Progenitor cell of endocrine pancreas (in vitro differentiated cells): ENCODE data around the gene GRAMD4. TPM values are rescaled to one million over a fixed set of nuclear protein-coding genes. Genes with fewer than 3 reads are reported as not detected.
"Not testable (repeated sequence)": the region's sequence is repeated elsewhere in the genome, so short reads cannot be mapped to it uniquely, and the experiment has no call there.

Source experiments
- DNase-seq: peaks from one replicate; pipeline ENCODE4 v3.0.0; 2021; ENCODE audit warnings: low spot score; ENCODE audit not compliant: unreplicated experiment
- H3K27ac Mint-ChIP-seq: 2 replicates; pipeline ENCODE4 v1.8.0; 2021; ENCODE audit warnings: mild to moderate bottlenecking, moderate library complexity, mixed read lengths
- H3K27me3 Mint-ChIP-seq: 2 replicates; pipeline ENCODE4 v1.8.0; 2021; ENCODE audit warnings: mixed read lengths
- H3K36me3 Mint-ChIP-seq: 2 replicates; pipeline ENCODE4 v1.8.0; 2022; ENCODE audit warnings: mixed read lengths; ENCODE audit not compliant: insufficient read depth
- H3K4me1 Mint-ChIP-seq: 2 replicates; pipeline ENCODE4 v1.8.0; 2021; ENCODE audit warnings: low read depth, mixed read lengths
- H3K4me3 Mint-ChIP-seq: 2 replicates; pipeline ENCODE4 v1.8.0; 2021; ENCODE audit warnings: low read depth, mild to moderate bottlenecking, moderate library complexity, mixed read lengths
- H3K9me3 Mint-ChIP-seq: 2 replicates; pipeline ENCODE4 v1.8.0; 2021; ENCODE audit warnings: low read depth, mixed read lengths
- total RNA-seq: library from RNA; stranded (reverse); gene quantifications from 2 replicates; pipeline ENCODE4 v1.2.1, GENCODE V29; 2021
- TF ChIP-seq, protein P1 (sequence below): fragments of 200-600 bp; sonication (generic); IDR thresholded peaks from one replicate; pipeline ENCODE4 v1.5.0; 2021; ENCODE audit warnings: antibody characterized with exemption, mild to moderate bottlenecking; ENCODE audit not compliant: unreplicated experiment

GRAMD4 gene
- total RNA-seq, 1 donor from 2014 or later: 68.8 TPM

DNA sequence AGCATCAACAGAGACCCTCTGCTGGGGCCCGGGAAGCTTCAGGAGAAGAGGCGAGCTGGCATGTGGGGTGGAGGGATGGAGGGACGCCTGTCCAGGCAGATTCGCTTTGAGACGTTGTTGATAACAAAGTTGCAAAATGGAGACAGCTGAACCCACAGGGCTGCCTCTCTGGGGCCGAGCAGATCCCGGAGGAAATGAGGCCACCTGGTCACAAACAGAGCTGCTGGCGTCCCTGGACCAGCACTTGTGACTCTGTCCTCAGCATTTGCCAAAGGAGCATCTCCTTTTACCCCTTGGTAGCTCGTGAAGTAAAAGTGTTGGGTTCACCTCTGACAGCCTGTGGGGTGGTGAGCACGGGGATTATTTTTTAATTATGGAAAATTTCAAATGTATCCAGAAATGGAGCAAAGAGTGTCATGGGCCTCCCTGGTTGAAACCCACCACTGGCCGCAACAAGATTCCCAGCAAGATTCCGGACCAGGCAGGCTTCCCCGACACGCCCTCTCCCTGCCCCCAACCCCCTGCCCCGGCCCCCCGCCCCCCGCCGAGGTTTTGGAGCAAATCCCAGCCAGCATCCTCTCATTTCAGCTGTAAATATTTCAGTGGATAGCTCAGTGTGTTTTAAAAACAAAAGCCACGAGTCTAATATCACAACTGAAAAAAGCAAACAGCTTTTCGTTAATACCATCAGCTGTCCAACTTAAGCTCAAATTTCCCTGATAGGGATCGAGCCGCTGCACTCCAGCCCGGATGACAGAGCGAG, 20.3 kb downstream of the GRAMD4 start:
- no peak overlapping the region for H3K27ac Mint-ChIP-seq
- no peaks in the 10 kb centered on the region for H3K9me3 Mint-ChIP-seq
- H3K4me1 Mint-ChIP-seq: peaks cover 6% of the 10 kb centered on the region
- TF ChIP-seq, protein P1, sequence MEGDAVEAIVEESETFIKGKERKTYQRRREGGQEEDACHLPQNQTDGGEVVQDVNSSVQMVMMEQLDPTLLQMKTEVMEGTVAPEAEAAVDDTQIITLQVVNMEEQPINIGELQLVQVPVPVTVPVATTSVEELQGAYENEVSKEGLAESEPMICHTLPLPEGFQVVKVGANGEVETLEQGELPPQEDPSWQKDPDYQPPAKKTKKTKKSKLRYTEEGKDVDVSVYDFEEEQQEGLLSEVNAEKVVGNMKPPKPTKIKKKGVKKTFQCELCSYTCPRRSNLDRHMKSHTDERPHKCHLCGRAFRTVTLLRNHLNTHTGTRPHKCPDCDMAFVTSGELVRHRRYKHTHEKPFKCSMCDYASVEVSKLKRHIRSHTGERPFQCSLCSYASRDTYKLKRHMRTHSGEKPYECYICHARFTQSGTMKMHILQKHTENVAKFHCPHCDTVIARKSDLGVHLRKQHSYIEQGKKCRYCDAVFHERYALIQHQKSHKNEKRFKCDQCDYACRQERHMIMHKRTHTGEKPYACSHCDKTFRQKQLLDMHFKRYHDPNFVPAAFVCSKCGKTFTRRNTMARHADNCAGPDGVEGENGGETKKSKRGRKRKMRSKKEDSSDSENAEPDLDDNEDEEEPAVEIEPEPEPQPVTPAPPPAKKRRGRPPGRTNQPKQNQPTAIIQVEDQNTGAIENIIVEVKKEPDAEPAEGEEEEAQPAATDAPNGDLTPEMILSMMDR: no peak
- no peak overlapping the region for H3K4me3 Mint-ChIP-seq
- H3K36me3 Mint-ChIP-seq: peaks cover 11% of the 10 kb centered on the region
- DNase-seq: no peak
- no peaks in the 10 kb centered on the region for H3K27me3 Mint-ChIP-seq

DNA sequence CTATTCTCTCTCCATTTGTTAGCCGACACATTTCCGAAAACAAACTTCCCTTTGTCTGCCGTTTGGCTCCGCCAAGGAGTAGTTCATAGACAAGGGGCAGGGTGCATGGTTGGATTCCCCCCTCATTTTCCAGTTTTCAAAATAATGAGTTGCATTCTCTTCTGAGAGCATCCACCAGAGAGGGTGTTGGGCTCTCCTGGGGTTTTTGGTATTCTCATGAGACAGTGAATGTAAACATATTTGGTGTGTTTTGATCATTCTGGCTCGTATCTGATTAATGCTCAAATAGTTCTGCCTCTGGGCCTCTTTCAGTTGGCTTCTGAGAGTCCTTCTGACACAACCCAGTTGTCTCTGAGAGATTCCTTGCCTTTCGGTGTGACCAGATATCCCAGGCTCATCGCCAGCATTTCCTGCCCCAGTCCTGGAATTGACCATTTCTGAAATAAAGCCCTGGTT, 21.7 kb downstream of the GRAMD4 start:
- Mint-ChIP-seq H3K4me3 (no peak overlapping the region), H3K9me3 (peaks cover 3% of the 10 kb centered on the region), H3K27ac (no peak overlapping the region), H3K4me1 (peaks cover 6% of the 10 kb centered on the region), H3K27me3 (no peaks in the 10 kb centered on the region), H3K36me3 (peaks cover 14% of the 10 kb centered on the region)
- TF ChIP-seq, protein P1: no peak
- DNase-seq: no peak

DNA sequence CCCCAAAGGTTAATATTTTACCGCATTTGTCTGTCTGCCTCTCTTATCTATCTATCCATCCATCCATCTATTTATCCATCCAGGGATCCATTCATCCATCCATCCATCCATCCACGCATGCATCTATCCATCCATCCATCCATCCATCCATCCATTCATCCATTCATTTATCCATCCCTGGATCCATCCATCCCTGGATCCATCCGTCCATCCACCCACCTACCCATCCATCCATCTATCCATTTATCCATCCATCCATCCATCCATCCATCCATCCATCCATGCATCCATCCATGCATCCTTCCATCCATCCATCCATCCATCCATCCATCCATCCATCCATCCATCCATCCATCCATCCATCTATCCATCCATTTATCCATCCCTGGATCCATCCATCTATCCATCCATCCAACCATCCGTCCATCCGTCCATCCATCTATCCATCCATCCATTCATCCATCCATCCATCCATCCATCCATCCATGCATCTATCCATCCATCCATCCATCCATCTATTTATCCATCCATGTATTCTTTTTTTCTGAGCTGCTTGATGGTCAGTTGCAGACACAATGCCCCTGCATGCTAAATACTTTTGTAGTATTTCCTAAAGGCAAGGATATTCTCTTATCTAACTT, 22.8 kb downstream of the GRAMD4 start:
- H3K27ac Mint-ChIP-seq, H3K9me3 Mint-ChIP-seq: not testable (repeated sequence)

GRCh38 chr22:46646531-46647215, 26.5 kb downstream of the GRAMD4 start:
- Mint-ChIP-seq H3K27ac (no peak overlapping the region), H3K36me3 (peaks cover 13% of the 10 kb centered on the region), H3K4me1 (peaks cover 9% of the 10 kb centered on the region), H3K4me3 (no peak overlapping the region), H3K27me3 (no peaks in the 10 kb centered on the region), H3K9me3 (peaks cover 7% of the 10 kb centered on the region)
- no peak for DNase-seq
- TF ChIP-seq, protein P1: no peak

More for the DNA sequence above, 22.8 kb downstream of the GRAMD4 start:
- H3K4me1 Mint-ChIP-seq, DNase-seq, H3K4me3 Mint-ChIP-seq, H3K27me3 Mint-ChIP-seq: not testable (repeated sequence)
- peaks cover 14% of the 10 kb centered on the region for H3K36me3 Mint-ChIP-seq

- not testable (repeated sequence) for H3K9me3 Mint-ChIP-seq, H3K36me3 Mint-ChIP-seq, H3K27ac Mint-ChIP-seq, H3K27me3 Mint-ChIP-seq, DNase-seq, H3K4me3 Mint-ChIP-seq
- peaks cover 21% of the 10 kb centered on the region for H3K4me1 Mint-ChIP-seq
These were observed 28.1 kb downstream of the GRAMD4 start for GRCh38 chr22:46648225-46648820.
